GM21825 (cell line): Measurements from ENCODE around the gene ACAD9.

Source experiments
- ATAC-seq: cut with Tn5 transposase; IDR thresholded peaks from one replicate; pipeline ENCODE4 v1.9.1; 2021; ENCODE audit warnings: mild to moderate bottlenecking, moderate library complexity; ENCODE audit not compliant: unreplicated experiment

Gene ACAD9

DNA sequence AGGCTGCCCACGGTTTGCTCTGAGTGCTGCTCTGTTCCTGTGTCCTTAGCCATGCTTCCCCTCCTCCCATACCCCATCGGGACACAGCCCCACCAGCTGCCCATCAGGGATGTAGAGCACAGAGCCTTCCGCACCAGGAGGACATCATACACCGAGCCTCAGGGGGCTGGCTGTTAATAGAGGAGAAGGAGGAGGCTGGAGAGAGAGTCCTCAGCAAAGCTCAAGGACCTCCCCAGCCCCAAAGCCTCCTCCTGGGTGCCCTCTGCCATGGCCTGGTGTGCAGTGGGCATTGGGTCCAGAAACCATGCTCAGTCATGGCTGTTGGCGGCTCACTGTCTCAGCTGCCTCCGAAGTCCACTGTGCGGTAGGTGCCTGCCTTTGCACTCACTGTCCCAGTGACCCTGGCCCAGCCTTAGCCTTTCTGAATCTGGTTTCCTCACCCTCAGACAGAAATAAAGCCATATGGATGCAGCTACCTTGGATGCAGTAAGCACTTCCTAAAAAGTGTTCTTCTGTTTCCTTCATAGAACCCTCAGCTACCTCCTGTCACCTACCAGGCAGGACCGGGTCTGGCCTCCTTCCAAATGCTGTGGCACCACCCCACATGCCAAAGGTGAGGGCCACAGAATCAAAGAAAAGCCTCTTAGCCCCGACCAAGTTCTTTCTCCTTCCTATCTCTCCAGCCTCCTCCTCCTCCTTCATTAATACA lies 53.9 kb downstream of the ACAD9 start:
- no peak for ATAC-seq

- no peak for ATAC-seq
Measured at GRCh38 chr3:128933922-128934253, 54.5 kb downstream of the ACAD9 start.

GRCh38 chr3:128935922-128936321 lies 56.5 kb downstream of the ACAD9 start:
- no peak for ATAC-seq

DNA sequence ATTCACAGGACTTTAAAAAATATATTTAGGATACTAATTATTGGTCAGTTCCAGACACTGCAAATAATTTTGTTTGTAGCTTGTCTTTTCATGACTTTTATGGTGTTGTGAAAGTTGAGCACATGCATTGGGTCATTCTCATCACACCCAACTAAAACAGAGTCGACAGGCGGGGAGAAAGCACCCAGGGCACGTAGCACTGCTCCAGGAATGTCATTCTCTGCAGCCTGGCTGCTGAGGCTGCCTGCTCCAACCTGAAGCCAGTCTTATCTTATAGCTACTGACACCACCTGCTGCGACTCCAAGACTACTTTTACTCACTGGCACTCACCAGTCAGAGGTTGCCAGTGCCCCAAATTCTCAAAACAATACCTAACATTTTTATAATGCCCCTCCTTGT lies 56.9 kb downstream of the ACAD9 start:
- no peak for ATAC-seq

DNA sequence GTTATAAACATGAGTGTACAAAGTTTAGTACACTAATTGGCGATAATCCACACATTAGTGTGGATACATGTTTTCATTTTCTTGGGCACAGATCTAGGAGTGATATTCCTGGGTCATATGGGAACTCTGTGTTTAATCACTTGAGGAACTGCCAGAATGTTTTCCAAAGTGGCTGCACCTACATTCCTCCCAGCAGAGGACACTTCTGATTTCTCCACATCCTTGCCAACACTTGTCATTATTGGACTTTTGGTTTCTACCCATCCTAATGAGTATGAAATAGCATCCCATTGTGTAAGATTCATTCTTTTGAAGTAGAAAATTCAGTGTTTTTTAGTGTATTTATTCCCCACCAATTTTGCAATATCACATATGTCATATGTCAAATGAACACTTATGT lies 60.8 kb downstream of the ACAD9 start:
- ATAC-seq: no peak

GRCh38 chr3:128942161-128942952 lies 62.9 kb downstream of the ACAD9 start:
- no peak for ATAC-seq

GRCh38 chr3:128945041-128945877 lies 65.8 kb downstream of the ACAD9 start:
- ATAC-seq: no peak

GRCh38 chr3:128945878-128946175 lies 66.4 kb downstream of the ACAD9 start:
- ATAC-seq: no peak

DNA sequence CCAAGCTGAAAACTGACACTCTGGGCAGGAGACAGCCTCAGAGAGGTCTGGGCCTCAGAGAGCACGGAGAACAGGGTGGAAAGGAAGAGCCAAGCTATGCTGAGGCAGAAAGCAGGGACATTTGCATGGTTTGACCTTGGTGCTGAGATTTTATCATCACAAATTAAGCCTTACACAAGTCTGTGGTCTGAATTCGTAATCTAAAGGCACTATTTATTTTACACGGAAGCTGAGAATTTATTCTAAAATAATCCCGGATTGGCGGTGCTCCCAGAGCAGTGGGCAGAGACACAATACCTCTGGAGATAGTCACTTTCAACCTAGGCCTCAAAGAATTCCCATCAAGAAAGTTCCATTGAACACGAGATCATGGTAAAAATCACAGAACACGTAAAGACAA lies 67.0 kb downstream of the ACAD9 start:
- no peak for ATAC-seq

DNA sequence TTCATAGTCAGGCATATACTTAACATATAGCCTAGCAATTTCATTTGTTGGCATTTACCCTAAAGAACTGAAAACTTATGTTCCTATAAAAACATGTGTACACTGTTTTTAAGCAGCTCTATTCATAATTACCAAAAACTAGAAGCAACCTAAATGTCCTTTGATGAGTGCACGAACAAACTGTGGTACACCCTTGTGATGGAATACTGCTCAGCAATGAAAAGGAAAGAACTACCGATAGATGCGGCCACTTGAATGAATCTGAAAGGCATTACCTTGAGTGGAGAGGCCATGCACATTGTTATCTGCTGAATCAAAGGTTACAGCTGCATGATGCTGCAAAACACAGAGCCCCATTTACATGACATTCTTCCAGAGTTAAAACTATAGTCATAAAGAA lies 69.7 kb downstream of the ACAD9 start:
- ATAC-seq: no peak

- ATAC-seq: no peak
Measured at GRCh38 chr3:128950223-128950938, 71.0 kb downstream of the ACAD9 start.

- ATAC-seq: no peak
Measured at GRCh38 chr3:128956440-128956839, 77.0 kb downstream of the ACAD9 start.
